ENCODE results near the gene UBL4B.

Gene UBL4B, protein sequence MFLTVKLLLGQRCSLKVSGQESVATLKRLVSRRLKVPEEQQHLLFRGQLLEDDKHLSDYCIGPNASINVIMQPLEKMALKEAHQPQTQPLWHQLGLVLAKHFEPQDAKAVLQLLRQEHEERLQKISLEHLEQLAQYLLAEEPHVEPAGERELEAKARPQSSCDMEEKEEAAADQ

GRCh38 chr1:110112143-110112542, at the start of gene UBL4B:
TSS of gene UBL4B (plus strand) at chr1:110112443. CDS start at chr1:110112535, 92 bp downstream.
- H3K36me3 Mint-ChIP-seq, result no peaks in the 10 kb centered on the region
- H3K27ac Mint-ChIP-seq, result no peak within 1 kb of the TSS
- H3K9me3 Mint-ChIP-seq, result no peaks in the 10 kb centered on the region
- H3K4me1 Mint-ChIP-seq, result peaks cover 6% of the 10 kb centered on the region
- ATAC-seq, result no peak
- no peak within 1 kb of the TSS for H3K4me3 Mint-ChIP-seq
- H3K27me3 Mint-ChIP-seq, result peaks cover 86% of the 10 kb centered on the region

DNA sequence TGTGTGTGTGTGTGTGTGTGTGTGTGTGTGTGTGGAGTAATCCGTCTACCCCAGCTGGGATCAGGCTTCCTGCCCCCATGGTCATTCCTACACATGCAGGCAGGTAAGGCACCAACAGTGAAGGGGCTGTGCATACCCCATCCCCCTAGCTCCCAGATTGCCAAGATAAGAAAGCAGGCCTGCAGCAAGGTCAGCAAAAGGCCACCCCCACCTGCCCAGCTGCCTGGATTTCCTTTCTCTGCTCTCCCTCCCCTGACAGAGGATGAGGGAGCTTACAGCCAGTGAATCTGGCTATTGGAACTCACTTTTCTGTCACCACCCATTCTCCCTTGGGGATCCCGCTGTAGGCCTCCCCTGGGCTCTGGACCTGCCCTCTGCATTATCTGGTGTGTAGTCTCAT, 49.6 kb upstream of the UBL4B start:
- no peak for ATAC-seq
- Mint-ChIP-seq H3K4me3 (no peak overlapping the region), H3K9me3 (no peaks in the 10 kb centered on the region), H3K27ac (no peak overlapping the region), H3K27me3 (peaks cover 28% of the 10 kb centered on the region), H3K4me1 (peaks cover under 1% of the 10 kb centered on the region), H3K36me3 (peaks cover 32% of the 10 kb centered on the region)

DNA sequence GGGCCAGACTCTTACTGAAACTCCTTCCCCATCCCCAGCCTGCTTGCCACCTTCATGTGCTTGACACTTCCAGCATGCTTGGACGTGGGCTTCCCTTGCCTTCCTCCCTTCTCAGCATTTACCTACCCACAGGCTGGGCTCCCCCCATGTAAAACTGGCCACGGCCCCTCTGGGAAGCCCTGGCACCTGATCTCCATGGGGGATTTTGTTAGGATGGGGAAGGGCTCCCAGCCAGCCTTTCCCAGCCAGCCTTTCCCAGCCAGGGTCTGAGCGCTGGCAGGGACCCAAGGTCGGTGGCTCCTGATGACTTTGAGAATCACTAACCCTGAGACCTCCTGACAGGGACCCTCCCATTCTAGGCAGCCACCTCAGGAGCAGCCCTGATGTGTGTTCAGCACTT, 48.5 kb upstream of the UBL4B start:
- Mint-ChIP-seq H3K4me3 (no peak overlapping the region), H3K4me1 (peaks cover 12% of the 10 kb centered on the region), H3K36me3 (peaks cover 22% of the 10 kb centered on the region), H3K27me3 (peaks cover 39% of the 10 kb centered on the region), H3K27ac (no peak overlapping the region), H3K9me3 (no peaks in the 10 kb centered on the region)
- no peak for ATAC-seq

- Mint-ChIP-seq H3K9me3 (no peaks in the 10 kb centered on the region), H3K36me3 (peaks cover 19% of the 10 kb centered on the region), H3K27ac (no peak overlapping the region), H3K27me3 (peaks cover 49% of the 10 kb centered on the region), H3K4me1 (peaks cover 20% of the 10 kb centered on the region), H3K4me3 (no peak overlapping the region)
- no peak for ATAC-seq
Observed at GRCh38 chr1:110064576-110065337, 47.5 kb upstream of the UBL4B start.

- H3K9me3 Mint-ChIP-seq, result no peaks in the 10 kb centered on the region
- peaks cover 57% of the 10 kb centered on the region for H3K27me3 Mint-ChIP-seq
- no peak overlapping the region for H3K27ac Mint-ChIP-seq
- H3K36me3 Mint-ChIP-seq, result peaks cover 12% of the 10 kb centered on the region
- H3K4me3 Mint-ChIP-seq, result no peak overlapping the region
- ATAC-seq, result no peak
- peaks cover 26% of the 10 kb centered on the region for H3K4me1 Mint-ChIP-seq
Observed at GRCh38 chr1:110065841-110066240, 46.4 kb upstream of the UBL4B start.

GRCh38 chr1:110067479-110067892, 44.8 kb upstream of the UBL4B start:
- Mint-ChIP-seq H3K36me3 (peaks cover 6% of the 10 kb centered on the region), H3K4me3 (peak overlapping the region; percentile 61), H3K27ac (no peak overlapping the region), H3K27me3 (peaks cover 72% of the 10 kb centered on the region), H3K4me1 (peaks cover 26% of the 10 kb centered on the region), H3K9me3 (no peaks in the 10 kb centered on the region)
- no peak for ATAC-seq

GRCh38 chr1:110067893-110068645, 44.2 kb upstream of the UBL4B start:
- Mint-ChIP-seq H3K27me3 (peaks cover 72% of the 10 kb centered on the region), H3K36me3 (peaks cover 6% of the 10 kb centered on the region), H3K4me3 (peak overlapping the region; percentile 68)

GRCh38 chr1:110068646-110069403, 43.4 kb upstream of the UBL4B start:
- Mint-ChIP-seq H3K9me3 (no peaks in the 10 kb centered on the region), H3K4me1 (peaks cover 26% of the 10 kb centered on the region), H3K27me3 (peaks cover 72% of the 10 kb centered on the region), H3K36me3 (peaks cover 2% of the 10 kb centered on the region), H3K4me3 (peak overlapping the region; percentile 68), H3K27ac (peak overlapping the region; percentile 6)
- ATAC-seq, result peak; percentile 47

More at GRCh38 chr1:110067893-110068645, 44.2 kb upstream of the UBL4B start:
- Mint-ChIP-seq H3K9me3 (no peaks in the 10 kb centered on the region), H3K27ac (peak overlapping the region; percentile 6), H3K4me1 (peaks cover 26% of the 10 kb centered on the region)
- ATAC-seq, result no peak

DNA sequence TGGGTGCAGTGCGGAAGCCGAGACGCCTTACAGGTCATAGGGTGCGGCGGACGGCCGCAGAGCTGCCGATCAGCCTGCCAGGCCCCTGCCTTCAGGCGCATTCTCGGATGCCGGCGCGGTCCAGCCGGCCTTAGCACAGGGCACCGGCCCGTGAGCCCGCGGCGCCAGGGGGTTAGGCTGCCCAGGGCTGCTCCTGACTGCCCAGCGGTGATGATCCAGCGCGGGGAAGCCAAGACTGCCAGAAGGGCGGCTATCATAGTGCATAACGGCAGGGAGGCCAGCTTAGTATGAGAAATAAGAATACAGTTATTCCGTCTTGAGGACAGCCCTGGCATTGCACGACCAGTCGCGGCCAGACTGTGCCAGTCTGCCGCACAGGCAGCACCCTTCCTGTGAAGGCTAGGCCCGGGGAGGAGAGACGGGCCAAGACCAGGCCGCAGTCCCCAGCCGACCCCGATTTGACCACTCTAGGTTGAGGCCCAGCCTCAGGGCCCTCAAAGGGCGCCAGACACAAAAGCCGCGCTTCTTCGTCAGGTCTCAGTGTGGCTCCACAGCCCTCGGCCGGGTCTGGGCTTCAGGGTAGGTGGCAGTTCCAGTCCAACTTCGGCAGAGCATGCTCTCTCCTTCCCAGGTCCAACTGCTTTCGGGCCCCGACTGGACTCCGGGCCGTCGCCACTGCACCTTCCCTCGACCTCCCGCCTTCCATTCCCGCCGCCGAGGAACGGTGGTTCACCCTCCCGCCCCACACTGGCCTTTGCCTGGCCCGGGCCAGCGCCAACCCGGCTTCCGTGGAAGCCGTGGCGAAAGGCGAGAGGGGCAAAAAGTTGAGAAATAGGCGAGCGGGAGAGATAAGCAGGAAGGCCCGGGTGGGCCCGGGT, 42.6 kb upstream of the UBL4B start:
- H3K4me1 Mint-ChIP-seq, result peaks cover 26% of the 10 kb centered on the region
- H3K27me3 Mint-ChIP-seq, result peaks cover 78% of the 10 kb centered on the region
- no peaks in the 10 kb centered on the region for H3K36me3 Mint-ChIP-seq
- H3K4me3 Mint-ChIP-seq, result peak overlapping the region; percentile 71
- H3K27ac Mint-ChIP-seq, result no peak overlapping the region
- ATAC-seq, result no peak
- H3K9me3 Mint-ChIP-seq, result no peaks in the 10 kb centered on the region

DNA sequence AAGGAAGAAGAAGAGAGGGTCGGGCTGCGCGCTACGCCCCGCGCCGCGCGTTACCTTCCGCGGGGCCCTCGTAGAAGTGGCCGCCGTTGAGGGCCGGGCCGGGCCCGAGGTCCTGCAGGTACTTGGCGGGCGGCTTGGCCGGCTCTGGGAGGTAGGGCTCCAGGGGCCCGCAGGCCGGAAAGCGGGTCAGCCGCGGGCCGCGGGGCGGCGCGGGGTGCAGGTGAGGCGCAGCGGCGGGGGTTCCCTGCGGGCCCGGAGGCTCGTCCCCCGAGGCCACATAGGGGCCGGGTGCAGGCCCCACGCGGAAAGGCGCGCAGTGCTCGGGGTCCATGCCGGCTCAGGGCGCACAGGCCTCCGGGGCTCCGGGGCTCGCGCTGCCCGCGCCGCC, 42.0 kb upstream of the UBL4B start:
- Mint-ChIP-seq H3K9me3 (no peaks in the 10 kb centered on the region), H3K4me3 (peak overlapping the region; percentile 71), H3K36me3 (no peaks in the 10 kb centered on the region), H3K27ac (no peak overlapping the region), H3K4me1 (peaks cover 26% of the 10 kb centered on the region), H3K27me3 (peaks cover 77% of the 10 kb centered on the region)
- no peak for ATAC-seq

DNA sequence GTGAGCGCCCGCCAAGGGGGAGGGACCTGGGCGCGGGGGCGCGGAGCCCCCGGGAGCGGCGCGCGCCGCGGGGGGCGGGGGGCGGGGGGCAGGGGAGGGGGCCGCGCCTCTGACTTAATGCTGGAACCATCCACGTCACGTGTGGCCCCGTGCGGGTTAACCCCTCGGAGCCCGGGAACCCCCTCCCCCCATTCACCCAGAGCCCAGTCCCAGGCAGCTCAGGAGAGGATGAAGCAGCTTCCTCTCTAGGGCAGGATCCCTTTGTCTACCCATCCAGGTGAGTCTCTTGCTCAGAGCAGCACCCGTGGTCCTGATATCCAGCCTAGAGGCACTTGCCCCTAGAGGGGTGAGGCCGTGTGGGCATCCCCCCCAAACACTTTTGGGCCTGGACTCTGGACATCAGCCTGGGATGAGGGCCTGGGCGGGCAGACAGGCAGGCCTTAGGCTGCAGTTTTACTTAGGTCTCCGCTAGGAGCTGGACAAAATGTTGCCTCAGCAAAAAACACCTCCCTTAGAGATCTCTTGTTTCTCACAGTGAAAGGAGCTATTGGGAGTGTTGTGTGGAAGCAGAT, 41.5 kb upstream of the UBL4B start, which contains the start of gene ALX3:
Gene ALX3, minus strand, starts transcription at position 2 of the 572 bp plus-strand sequence. CDS start 60 bp downstream, outside the sequence.
- H3K4me1 Mint-ChIP-seq, result peaks cover 26% of the 10 kb centered on the region
- H3K9me3 Mint-ChIP-seq, result no peaks in the 10 kb centered on the region
- H3K27me3 Mint-ChIP-seq, result peaks cover 77% of the 10 kb centered on the region
- H3K4me3 Mint-ChIP-seq, result peak within 1 kb of the TSS; percentile 71
- no peak for ATAC-seq
- no peak within 1 kb of the TSS for H3K27ac Mint-ChIP-seq
- no peaks in the 10 kb centered on the region for H3K36me3 Mint-ChIP-seq

- Mint-ChIP-seq H3K36me3 (no peaks in the 10 kb centered on the region), H3K27ac (no peak overlapping the region), H3K4me1 (peaks cover 12% of the 10 kb centered on the region), H3K27me3 (peaks cover 69% of the 10 kb centered on the region), H3K9me3 (no peaks in the 10 kb centered on the region), H3K4me3 (no peak overlapping the region)
- no peak for ATAC-seq
Observed at GRCh38 chr1:110074166-110074565, 38.1 kb upstream of the UBL4B start.

DNA sequence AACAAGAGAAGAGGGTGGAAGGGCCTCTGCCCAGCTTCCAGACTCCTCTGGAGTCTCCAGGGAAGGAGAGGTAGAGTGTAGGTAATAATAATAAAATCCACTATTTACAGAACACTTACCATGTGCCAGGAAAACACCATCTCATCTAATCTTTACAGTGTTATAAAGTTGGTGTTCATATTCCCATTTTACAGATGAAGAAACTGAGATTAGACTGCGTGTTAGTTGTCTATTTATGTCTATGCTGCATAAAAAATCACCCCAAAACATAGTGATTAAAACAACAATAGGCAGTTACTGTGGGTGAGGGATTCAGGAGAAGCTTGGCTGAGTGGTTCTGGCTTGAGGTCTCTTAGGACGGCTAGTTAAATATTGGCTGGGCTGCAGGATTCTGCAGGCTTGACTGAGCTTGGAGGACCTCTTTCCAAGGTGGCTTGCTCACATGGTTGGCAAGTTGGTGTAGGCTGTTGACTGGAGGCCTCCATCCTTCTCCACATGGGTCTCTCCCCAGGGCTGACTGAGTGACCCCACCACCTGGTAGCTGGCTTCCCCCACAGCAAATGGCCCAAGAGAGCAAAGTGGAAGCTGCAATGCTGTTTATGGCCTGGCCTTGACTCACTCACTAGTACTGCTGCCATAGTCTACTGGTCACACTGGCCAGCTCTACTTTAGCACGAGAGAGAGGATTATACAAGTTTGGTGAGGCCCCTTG, 35.3 kb upstream of the UBL4B start:
- no peaks in the 10 kb centered on the region for H3K9me3 Mint-ChIP-seq
- no peak for ATAC-seq
- no peaks in the 10 kb centered on the region for H3K4me1 Mint-ChIP-seq
- no peaks in the 10 kb centered on the region for H3K36me3 Mint-ChIP-seq
- H3K27me3 Mint-ChIP-seq, result peaks cover 68% of the 10 kb centered on the region
- no peak overlapping the region for H3K27ac Mint-ChIP-seq
- no peak overlapping the region for H3K4me3 Mint-ChIP-seq

Measured in stimulated activated memory B cell treated with anti-CD40 and anti-IgM and Interleukin-4, amounts not matched to agents 10 μg/mL and 1 μg/mL and 100 μg/mL, for 72 hours (primary cell).